Glomerular visceral epithelial cell (primary cell): ENCODE data around the gene ARPC2.
A peak's percentile ranks its signal among the peaks of the same experiment; 100 is the strongest.
"Not testable (repeated sequence)": the region's sequence is repeated elsewhere in the genome, so short reads cannot be mapped to it uniquely, and the experiment has no call there.

Experiments used
- DNase-seq: peaks from one replicate; pipeline ENCODE4 v3.0.0-alpha.2; 2016; ENCODE audit errors: extremely low spot score

The ARPC2 gene

DNA sequence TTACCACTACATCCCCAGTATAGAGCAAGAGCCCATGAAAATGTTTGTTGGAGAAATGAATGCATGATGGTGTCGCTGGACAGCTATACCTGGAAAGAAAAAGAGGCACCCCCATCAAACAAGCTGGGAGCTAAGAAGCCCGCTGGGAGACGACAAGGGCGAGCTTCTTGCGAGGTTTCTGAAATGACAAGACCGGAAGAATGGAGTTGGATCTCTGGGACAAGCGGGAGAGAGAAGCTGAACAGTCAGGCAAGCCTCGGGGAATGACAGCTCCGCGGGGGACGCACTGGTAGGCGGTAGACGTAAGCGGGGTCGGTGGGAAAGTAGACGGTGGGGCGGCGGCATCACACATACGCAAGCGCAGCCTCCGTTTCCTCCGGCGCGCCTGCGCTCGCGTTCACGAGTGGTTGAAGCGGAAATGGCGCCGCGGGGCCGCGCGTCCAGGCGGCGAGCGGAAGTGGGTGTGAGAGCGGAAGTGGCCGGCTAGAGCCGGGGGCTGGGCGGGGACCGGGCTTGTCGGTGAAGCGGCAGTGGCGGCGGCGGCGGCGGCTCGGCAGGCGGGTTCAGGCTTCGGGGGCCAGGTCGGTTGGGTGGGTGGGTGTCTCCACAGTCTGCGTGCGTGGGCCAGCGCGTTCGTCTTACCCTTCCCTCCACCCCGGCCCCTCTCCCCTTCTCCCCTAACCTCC is at the start of gene ARPC2:
Gene ARPC2 (plus strand): TSS at position 516 of the 686 bp plus-strand sequence. CDS start 282 bp downstream, outside the sequence.
- peak; percentile 96 for DNase-seq

GRCh38 chr2:218168016-218168415 is 49.0 kb upstream of the ARPC2 start:
- DNase-seq: no peak

DNA sequence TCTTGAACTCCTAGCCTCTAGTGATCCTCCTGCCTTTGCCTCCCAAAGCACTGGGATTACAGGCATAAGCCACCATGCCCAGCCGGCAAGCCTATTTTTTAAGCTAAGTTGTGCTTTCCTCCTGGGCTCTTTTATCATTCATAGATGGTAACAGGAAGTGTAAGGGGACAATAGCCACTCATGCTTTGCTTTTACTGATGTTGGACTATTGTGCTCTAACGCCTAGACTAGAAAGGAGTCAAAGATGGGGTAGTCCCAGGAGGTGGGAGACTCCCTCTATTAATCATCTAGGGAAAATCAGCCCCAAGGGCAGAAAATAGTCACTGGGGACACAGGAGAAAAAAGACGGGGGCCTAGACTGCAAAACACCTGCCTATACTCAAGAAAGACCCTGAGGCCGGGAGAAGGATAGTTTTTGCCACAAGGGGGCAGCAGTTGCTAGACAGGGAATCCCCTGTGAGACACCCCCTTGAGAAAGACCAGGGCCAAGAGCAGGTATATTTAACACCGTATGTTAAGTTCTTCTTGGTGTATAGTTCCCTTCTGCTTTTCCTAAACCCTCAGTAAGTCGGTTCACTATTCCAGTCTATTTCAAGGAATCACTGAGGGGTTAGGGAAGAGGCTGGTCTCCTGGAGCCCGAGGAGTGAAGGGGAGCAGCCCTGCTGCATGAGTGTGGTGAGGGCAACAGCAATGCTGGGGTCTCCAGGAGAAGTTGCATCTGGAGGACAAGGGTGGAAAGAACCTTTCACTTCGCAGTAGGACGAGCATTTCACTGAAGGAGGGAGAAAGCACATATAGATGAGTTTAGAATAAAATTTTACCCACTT is 48.1 kb upstream of the ARPC2 start:
- DNase-seq: peak; percentile 52

DNA sequence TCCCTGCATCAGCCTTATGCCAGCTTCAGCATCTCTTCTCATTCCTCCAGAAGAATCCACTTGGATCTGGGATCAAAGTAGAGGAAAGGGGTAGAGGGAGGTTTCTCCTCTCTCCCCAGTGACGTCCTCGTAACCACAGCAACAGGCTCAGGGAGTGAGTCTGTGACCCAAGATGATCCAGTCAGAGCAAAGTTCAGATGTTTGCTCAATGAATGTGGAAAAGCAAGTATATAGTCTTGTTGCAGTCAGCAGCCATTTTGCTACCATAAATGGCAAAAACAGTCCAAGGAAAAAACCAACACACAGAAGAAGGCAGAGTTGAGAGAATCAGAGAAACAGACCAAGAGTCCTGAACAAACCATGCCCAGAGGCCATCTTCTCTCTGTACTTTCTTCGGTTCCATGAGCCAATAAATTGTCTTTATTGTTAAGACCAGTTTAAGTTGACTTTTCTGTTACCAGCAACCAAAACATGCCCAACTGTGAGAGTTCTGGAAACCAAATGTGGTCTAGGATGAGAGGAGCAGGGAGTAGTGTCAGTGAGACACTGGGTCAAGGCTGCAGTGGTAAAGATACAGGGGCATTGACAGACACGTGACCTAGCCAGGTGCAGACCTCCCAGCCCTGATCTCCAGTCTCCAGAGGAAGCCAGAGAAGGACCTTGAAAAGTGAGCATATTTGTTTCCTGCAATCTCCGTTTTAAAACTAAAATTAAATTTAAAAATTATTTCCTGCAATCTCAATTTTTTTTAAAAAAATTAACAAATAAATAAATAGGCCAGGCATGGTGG is 47.0 kb upstream of the ARPC2 start:
- DNase-seq: no peak

GRCh38 chr2:218171744-218172143 is 45.2 kb upstream of the ARPC2 start:
- not testable (repeated sequence) for DNase-seq

GRCh38 chr2:218172845-218173244 is 44.1 kb upstream of the ARPC2 start:
- DNase-seq: no peak

DNA sequence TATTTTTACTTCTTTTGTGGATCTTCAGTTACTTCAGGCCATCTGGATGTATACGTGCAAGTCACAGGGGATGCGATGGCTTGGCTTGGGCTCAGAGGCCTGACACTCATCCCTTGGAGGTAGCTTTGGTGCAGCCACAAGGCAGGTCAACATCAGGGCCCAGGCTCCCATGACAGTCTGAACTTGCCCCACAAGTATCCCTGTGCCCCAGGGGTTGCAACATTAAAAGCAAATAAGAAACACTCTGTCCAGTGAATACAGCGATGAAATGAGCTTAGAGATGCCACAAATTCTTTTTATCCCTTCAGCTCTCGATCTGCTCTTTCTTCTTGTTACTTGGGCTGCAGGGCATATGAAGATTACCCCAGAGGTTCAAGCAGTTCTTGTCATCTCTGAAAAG is 37.2 kb upstream of the ARPC2 start:
- no peak for DNase-seq

- no peak for DNase-seq
Observed at GRCh38 chr2:218180467-218181114, 36.4 kb upstream of the ARPC2 start.

DNA sequence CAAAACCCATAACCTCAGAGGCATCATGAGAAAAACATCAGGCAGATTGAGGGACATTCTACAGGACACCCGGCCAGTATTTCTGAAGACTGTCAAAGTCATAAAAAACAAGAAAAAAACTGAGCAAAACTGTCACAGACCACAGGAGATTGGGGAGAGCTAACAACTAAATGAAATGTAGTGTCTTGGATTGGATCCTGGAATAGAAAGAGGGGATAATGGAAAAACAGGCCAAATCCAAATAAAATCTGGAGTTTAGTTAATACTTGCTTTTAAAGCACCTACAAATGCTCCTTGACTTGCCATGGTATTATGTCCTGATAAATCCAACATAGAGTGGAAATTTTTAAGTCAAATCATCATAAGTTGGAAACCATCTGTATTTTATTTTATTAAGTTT is 32.7 kb upstream of the ARPC2 start:
- no peak for DNase-seq

- peak; percentile 79 for DNase-seq
Observed at GRCh38 chr2:218186355-218186766, 30.6 kb upstream of the ARPC2 start.

- no peak for DNase-seq
Observed at GRCh38 chr2:218186876-218187275, 30.1 kb upstream of the ARPC2 start.

DNA sequence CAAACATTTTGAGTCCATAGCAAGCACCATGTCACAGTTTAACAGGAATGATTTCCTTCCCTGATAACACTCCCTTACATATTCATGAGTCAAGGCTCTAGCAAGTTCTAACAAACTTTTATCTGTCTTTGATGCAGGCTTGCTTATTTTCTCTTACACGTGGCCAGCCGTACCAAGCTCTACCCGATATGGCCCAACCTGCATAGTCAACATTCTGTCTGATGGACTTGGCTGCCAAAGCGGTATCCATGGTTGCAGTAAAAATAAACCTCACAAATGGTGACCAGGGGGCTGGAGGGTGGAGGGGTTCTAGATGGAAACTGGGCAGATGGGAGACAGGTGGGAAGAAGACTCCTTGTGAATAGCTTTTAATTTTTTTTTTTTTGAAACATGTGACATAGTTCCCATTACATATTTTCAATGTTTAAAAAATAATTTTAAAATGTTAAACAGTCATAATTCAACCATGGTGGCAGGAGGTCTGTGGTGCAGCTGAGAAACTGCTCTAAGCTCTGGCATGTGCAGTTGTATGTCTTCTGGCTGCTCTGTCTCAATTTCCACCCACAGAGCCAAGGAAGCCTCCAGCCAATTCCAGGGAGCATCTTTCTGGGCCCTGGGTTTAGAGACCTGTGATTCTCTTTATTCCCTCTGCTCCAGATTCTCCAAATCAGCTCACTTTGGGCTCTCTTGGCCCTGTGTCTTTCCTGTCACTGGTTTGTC is 29.5 kb upstream of the ARPC2 start:
- DNase-seq: no peak

DNA sequence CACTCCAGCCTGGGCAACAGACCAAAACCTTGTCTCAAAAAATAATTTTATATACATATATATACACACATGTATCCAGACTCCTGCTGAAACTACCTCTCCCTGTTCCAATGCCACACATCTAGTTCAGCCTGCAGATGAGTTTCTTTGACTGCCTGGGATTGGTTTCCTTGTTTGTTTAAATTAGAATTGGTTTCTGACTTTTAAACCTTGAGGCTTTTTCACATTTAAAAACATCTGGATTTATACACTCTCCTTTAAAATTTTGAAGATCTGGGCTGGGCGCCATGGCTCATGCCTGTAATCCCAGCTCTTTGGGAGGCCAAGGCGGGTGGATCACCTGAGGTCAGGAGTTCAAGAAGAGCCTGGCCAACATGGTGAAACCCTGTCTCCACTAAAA is 28.5 kb upstream of the ARPC2 start:
- DNase-seq: no peak

GRCh38 chr2:218192902-218193430 is 24.0 kb upstream of the ARPC2 start:
- DNase-seq: no peak

- DNase-seq: no peak
Observed at GRCh38 chr2:218193701-218194100, 23.3 kb upstream of the ARPC2 start.

GRCh38 chr2:218194880-218195279 is 22.1 kb upstream of the ARPC2 start:
- no peak for DNase-seq

DNA sequence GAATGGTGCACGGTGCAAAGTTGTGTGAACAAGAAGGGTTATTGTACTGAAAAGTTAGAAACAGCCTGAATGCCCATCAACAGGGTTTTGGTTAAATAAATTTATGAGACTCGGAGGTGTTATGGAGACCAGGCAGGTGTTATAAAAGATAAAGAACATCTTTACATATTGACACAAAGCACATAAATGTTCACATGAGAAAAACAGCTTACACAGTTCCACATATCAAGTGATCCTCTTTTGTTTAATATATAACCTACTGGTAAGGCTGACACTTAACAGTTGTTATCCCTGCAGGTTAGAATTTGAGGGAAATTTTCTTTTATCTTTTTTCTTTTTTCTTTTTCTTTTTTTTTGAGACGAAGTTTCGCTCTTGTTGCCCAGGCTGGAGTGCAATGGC is 20.0 kb upstream of the ARPC2 start:
- no peak for DNase-seq

GRCh38 chr2:218202266-218202665 is 14.7 kb upstream of the ARPC2 start:
- peak; percentile 33 for DNase-seq

DNA sequence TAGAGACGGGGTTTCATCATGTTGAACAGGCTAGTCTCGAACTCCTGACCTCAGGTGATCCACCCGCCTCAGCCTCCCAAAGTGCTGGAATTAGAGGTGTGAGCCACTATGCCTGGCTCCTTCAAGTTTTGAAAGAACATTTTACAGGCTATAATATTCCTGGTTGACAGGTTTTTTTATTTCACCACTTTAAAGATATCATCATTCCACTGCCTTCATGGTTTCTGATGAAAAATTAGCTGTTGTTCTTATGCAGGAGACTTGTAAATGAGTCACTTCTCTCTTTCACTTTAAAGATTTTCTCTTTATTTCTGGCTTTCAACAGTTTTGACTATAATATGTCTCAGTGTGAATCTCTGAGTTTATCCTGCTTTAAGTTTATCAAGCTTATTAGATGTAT is 7.9 kb upstream of the ARPC2 start:
- no peak for DNase-seq

DNA sequence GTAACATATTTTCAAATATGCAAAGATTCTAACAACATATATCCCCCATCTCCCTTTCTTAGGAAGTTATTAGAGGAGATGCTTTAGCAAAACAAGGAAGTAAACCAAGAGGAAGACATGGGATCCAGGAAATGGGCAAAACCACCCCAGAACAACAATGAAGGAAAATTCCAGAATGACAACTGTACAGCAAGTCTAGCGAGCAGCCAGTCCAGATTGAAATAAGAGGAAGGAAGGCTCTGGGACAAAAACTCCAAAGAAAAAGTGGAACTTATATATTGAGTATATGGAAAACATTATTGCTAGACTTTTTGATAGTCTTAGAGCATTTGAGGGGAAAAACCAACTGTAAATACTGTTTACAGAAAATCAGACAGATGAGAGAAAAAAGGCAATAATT is 2.9 kb upstream of the ARPC2 start:
- DNase-seq: no peak

- peak; percentile 22 for DNase-seq
Observed at GRCh38 chr2:218216336-218216673, 684 bp upstream of the ARPC2 start.
